Fibroblast of peridontal ligament (primary cell): ENCODE measurements around the gene EMC8.
A peak's percentile ranks its signal among the peaks of the same experiment; 100 is the strongest.
"Not testable (repeated sequence)": the region's sequence is repeated elsewhere in the genome, so short reads cannot be mapped to it uniquely, and the experiment has no call there.

ENCODE experiments used
- DNase-seq: peaks from one replicate; pipeline ENCODE4 v3.0.0-alpha.2; 2010; ENCODE audit errors: extremely low read depth

The EMC8 gene

DNA sequence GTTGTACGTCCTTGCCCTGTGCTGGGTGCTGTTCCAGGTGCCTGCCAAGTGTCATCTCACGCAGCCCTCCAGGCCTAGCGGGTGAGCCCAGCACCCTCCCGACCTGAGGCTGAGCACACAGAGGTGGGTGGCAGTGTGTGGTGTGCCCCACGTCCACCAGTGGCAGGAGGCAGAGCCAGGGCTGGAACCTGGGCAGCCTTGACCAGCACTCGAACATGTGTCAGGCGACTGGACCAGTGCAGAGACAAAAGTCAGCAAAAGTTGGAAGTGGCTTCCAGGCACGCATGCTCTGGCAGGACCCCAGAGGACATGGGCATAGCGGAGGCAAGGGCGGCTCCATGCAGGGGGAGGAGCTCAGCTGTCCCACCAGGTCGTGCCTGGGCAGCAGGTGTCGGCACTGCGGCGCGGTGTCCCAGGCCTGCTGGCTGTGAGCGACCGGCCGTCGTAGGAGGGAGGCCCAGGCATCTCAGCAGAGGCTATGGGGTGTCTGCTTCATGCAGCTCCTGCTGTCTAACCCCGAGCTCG is 35.9 kb upstream of the EMC8 start:
- no peak for DNase-seq

DNA sequence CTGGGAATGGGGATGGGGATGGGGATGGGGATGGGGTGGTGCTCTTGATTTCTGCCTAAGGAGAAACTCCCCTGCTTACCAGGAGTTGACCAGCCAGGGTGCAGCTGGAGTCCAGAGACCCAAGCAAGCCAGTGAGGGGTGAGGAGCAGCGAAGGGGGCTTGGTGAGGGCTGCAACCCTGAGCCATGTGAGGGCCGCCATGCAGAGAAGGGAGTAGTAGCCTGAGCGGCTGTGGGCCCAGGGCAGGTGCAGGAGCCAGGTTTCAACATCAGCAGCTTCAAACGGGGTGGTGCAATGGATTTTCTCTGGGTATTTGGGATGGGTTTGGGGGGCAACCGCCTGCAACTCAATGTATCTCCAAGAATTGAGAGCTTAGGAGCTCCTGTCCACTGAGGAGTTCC is 35.4 kb upstream of the EMC8 start:
- DNase-seq, result no peak

DNA sequence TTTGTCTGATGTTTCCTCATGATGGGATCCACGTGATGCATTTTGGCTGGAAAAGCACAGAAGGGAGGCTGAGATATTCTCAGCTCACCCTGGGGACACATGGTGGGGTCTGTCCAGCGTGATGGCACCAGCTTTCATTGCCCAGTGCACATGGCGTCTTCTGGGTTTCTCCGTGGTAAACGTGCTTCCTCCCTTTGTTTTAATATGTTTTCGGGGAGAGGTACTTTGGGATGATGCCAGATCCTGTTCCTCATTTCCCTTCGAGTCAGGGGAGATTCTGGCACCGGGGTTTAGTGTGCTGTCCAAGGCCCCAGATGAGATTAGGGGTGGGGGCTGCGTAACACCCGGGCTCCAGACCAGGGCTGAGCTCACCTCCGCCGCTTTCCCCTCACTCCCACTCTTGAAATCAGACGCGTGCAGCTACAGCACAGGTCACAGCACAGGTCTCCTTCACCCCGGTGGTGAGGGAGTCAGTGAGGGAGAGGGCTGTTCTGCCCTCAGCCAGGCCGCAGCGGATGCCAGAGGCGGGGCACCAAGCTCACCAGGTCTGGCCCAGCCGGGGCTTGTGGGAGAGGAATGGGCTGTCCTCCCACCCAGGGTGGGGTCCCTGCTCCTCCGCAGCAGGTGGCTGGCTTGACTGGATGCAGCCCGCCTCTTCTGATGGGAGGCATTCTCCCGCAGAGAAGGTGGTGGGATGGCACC is 34.0 kb upstream of the EMC8 start:
- DNase-seq, result no peak

DNA sequence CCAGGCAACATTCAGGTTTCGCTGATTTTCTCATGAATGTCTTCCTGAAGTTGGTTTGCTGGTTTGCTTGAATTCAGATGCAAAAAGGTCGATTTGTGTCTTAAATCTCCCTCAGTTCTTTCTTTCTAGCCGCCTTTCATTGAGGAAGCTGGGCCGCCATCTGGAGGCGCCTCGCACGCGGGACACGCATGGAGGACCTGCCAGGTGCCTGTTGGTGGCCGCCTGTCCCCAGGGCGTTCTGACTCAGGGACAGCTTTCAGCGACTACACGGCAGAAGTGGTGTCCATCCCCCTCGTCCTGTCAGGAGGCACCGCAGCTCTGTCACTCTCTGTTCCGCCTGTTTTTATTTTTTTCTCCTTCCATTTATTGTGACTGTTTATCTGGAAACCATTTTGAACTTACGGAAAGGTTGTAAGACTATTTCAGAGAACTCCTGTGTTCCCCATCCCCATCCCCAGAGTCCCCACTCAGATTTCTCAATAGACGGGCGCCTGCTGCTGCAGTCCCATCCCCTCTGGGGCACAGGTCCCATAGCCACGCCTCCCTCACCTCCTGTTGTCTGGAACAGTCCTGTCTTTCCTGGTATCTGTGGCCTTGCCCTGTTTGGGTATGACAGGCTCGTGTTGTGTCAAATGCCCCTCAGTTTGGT is 33.4 kb upstream of the EMC8 start:
- DNase-seq, result no peak

DNA sequence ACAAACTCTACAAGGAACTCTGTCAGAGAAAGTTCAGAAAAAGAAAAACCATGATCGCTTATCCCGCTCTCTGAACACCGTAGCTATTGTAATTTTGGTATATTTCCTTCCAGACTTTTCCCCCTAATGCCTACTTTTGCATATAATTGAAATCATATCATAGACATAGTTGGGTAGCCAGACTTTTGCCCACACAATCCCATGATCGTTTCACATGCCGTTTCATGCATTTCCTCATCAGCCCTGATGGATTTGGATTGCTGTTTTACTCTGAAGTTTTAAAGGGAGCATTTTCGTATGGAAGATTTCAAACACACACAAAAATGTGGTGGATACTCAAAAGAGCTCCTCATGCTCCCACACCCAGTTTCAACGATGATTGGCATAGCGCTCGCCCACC is 31.5 kb upstream of the EMC8 start:
- no peak for DNase-seq

DNA sequence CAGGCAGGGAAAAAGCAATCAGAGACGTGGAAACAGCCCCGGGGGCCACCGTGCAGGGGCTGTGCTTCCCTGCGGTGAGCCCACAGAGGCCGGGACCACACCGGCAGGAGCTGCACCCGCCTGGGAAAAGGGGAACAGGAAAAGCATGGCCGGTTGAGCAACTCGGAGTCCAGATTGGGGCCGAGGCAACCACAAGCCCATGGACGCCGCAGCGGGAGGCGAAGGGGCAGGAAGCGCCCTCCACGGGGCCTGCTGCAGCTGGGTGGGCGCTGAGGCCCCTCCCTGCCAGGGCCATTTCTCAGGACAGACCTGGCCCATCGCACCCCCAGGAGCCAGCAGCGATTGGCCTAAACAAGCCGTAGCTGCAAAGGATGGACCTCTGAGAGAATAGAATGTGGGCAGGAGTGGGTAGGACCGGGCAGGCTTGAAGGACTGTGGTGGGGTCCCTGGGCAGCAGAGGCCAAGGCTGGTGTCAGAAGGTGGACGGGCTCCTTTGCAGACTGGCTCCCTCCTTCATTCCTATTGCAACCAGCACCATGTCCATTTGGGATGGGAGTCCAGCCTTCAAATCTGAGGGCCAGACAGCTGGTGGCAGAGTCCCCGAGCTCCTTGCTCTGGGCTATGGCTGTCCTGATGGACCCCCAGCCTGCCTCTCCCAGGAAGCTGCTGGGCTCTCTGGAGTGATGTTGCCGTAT is 30.6 kb upstream of the EMC8 start:
- DNase-seq, result no peak

DNA sequence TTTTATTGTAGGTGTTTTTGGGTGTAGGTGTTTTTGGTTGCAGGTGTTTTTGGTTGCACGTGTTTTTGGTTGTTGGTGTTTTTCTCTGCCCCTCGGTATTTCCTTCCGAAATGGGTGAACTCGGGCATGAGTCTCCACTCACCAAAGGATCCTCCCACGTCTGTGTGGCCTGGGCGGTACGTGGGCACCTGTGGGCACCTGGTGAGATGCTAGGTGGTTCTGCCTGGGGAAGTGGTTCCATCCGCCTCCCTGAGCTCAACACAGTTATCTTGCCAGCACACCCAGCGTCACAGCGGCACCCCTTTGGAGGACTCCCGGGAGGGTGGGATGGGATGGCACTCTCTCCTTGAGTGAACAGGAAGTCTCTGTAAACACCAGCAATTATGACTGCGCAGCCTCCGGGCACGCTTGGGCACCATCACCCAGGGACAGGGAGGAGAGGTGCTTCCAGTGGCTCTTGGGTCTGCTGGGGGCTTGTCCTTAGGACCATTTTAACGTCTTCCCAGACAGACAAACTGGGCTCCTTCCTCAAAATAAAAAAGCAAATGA is 29.9 kb upstream of the EMC8 start:
- DNase-seq, result no peak

DNA sequence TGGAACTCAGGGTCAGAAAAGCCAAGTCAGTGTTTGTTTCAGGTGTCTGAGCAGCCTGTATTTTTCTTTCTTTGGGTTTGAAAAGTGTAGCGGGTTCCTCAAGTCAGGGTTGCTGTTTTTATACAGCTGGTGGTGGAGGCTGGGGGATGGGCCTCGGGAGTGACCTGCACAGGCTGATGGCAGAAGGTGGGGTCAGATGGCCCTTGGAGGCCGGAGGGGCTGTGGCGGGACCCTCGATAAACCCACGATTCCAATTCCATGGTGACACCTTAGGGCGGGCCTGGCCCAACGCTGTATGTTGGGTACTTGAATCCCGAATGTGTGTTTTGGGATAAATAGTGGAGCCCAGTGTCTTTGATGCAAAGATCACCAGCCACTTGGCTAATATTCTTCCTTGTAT is 28.8 kb upstream of the EMC8 start:
- no peak for DNase-seq

DNA sequence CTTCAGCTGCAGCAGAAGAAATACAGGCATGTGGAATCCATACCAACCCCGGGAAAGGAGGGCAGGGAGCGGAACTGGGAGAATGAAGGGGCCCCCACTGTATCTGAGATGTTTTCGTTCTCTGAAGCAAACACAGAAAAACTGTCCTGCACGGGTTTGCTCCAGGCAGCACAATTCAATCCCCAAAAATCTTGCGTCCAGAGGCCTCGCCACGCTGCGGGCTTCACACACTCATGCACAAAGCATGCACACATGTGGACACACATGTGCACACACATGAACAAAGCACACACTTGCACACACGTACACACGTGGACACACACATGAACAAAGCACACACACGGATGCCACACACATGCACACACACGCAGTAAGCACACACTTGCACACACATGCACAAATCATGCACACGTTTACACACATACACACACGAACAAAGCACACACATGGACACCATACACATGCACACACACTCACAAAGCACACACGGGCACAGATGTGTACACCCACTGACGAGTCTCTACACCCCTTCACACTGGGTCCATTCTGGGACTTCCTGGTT is 27.4 kb upstream of the EMC8 start:
- DNase-seq, result no peak

DNA sequence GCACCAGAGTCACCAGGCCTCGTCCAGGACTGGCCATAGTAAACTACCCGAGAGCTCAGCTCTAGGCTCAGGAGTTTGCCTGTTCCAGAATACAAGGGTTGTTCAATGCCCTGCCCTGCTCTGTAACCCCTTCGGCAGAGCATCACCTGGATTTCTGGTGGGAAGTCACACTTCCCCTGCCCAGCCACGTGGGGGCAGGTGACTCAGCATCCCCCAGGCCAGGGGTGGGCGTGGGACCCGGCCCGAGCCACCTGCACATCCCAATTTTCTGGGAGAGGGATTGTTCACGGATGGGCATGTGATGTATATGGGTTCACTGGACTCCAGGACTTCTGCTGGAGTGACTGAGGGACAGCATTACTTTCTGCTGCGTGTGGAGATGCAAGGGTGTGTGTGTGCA is 26.0 kb upstream of the EMC8 start:
- no peak for DNase-seq

DNA sequence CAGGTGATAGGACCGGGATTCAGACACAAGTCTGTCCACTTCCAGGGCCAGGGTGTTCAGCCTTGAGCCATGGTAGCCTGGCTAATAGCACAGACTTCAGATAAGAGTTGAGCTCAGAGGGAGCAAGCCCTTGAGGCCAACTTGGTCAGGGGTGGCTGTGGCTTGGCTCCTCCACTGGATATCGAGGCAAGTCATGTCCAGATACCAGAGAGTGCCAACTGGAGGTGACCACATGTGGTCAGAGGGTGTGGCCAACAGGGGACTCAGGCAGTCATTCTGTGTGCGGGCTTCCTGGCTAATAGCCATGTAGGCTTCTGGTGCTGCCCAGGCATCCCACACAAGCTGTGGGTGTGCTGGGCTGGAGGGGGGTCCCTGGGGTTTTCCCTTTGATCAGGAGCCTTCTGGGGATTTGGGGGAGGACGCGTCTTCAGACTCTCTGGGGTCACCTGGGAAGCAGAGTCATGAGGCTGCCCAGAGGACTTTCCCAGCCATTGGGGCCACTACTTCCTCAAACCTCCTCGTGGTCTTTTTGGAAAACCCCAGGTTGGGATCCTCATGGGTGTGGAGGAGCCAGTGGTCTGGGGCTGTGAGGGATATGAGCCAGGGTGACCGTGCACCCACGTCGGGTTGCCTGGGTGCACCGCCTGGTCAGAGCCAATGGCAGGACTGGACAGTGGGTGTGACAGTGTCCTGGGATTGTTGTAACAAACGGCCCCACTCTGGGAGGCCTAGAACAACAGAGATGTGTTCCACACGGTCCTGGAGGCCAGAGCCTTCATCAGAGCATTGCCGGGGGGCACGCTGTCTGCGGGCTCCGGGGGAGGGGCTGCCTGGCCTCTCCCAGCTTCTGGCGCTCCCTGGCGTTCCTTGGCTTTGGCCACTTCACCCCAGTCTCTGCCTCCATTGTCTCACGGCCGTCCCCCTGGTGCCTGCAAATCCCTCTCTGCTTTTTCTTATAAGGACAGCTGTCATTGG is 25.1 kb upstream of the EMC8 start:
- no peak for DNase-seq

DNA sequence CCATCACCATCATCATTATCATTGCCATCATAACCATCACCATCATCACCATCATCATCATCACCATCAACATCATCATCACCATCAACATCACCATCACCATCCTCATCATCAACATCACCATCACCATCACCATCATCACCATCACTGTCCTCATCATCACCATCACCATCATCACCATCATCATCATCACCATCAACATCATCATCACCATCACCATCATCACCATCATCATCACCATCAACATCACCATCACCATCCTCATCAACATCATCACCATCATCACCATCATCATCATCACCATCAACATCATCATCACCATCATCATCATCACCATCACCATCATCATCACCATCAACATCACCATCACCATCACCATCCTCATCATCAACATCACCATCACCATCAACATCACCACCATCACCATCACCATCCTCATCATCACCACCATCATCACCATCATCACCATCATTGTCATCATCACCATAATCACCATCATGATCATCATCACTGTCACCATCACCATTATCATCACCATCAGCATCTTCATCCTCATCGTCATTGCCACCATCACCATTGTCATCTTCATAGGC is 24.1 kb upstream of the EMC8 start:
- no peak for DNase-seq

DNA sequence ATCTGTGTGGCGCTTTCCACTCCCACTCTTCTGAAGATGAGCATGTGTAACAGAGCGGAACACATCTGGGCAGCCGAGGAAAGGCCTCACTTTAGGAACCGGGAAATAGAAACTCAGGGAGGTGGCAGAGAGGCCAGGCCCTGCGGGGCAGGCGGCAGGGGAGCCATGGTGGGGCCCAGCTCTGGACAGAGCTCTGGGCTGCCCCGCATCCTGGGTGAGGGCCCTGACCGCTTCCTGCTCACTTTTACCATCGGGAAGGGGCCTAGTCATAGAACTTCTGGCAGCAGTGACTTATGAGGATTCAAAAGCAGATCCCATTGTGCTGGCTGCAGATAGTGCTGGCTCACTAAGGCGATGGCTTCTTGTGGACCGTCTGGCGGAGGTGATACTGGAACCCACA is 22.8 kb upstream of the EMC8 start:
- no peak for DNase-seq

DNA sequence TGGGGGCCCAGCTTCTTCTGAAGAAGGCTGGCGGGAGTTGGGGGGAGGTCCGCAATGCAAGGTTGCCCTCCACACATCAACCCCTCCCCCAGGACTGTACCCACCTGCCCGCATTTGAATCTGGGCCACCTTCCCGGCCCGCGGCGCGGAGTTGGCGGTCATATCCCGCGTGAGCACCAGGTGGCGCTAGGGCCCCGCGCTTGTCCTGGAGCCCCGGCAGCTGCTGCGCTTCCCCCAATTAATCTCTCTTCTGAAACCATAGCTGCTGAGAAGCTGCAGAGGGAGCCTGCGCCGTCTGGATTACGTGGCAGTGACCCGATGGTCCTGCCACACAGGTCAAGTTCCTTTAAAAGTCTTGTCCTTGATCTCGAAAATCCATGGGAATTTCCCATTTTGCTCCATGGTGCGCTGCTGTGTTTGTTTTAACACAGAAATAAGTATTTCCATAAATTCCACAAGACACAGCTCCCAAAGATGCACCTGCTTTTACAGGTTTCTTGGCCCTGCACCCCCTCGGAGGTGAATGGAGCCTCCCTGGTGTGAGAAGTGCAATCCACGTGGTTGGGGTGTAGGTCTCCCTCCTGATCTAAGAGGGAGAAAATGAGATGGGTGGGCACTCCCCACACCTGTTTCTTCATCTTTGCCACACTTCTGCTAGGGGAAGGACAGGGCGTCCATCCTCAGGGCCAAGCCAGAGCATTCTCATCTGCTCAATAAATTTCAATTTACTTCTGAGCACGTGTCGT is 22.2 kb upstream of the EMC8 start:
- peak; percentile 76 for DNase-seq

DNA sequence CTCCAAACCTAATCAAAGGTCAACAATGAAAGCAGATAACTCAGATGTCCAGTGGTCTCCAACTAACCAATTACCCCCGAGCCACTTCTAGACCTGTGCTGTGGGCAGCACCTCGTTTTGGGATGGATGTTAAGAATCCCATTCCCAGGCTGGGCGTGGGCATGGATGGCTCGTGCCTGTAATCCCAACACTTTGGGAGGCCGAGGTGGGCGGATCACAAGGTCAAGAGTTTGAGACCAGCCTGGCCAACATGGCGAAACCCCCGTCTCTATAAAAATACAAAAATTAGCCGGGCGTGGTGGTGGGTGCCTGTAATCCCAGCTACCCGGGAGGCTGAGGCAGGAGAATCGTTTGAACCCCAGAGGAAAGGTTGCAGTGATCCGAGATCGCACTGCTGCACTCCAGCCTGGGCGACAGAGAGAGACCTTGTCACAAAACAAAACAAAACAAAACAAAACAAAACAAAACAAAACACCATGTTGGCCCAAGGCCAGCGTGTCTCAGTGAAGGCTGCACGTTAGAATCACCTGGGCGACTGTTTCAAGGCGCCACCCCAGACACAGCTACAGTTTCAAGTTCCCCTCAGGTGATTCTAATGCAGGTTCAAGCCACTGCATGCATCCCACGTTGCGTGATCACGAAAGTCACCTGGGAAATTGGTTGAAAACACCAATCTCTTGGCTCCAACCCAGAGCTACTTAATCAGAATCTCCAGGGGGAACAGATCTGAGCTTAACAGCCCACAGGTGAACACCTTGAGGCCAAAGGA is 21.4 kb upstream of the EMC8 start:
- DNase-seq, result no peak

DNA sequence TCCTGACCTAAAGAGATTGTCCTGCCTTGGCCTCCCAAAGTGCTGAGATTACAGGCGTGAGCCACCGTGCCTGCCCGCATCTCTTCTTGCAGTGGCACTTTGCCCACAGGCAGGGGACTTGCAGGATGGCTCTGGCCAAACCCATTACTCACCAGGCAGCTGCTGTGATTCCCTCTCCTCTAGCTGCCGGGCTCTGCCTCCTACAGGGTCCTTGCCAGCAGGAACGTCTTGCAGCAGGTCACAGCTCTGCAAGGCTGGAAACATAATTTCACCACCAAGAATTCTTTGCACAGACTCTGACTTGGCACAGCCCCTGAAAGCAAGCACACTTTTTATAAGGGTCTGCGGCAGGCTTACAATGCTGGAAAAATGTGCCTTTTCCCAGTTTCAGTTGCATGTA is 20.4 kb upstream of the EMC8 start:
- DNase-seq, result no peak

DNA sequence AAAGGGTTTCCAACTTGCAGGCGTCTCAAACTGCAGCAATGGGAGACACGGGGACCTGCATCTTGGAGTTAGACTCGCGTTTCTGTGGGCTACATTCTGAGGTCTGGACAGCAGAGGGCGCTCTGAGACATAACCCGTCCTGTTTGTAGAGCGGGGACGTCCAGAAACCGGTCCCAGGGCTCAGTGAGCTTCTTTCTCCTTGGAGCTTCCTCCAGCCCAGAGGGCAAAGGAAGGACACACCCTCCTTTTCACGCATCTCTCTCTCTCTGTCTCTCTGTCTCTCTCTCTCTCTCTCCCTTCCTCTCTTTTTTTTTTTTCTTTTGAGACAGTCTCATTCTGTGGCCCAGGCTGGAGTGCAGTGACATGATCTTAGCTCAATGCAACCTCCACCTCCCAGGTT is 19.9 kb upstream of the EMC8 start:
- peak; percentile 77 for DNase-seq

DNA sequence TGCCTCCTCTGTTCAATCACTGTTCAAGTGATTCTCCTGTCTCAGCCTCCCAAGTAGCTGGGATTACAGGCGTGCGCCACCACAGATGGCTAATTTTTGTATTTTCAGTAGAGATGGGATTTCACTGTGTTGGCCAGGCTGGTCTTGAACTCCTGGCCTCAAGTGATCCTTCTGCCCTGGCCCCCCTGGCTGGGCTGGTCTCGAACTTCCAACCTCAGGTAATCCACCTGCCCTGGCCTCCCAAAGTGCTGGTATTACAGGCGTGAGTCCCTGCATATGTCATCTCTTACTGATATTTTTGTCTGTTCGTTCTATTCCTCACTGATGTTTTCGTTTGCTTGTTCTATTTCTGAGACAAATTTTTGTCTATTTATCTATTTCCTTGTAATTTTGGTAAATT is 17.9 kb upstream of the EMC8 start:
- DNase-seq, result not testable (repeated sequence)

DNA sequence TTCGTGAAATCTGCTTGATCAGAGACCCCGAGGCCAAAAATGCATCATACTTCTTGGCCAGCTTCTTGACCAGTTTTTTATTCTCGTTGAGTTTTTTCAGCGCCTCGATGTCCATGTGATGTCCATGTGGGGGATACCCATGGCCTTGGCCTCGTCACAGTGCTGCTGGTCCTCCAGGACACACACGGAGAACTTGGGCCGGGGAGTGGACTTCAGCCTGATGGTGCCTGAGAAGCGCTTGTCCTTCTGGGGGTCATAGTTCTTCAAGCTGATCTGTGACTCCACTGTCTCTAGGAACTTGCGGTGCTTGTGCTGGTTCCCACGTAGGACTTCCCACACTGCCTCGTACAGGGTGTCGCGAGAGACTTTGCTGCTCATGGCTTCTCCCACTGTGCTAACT is 16.8 kb upstream of the EMC8 start:
- DNase-seq, result no peak
